Activated CD4-positive, alpha-beta T cell treated with anti-CD3 and anti-CD28 coated beads, Interleukin-2, amount 50 U/mL, for 1 hour (primary cell): Measurements from ENCODE around the gene HS3ST2.
"Not testable (repeated sequence)": the region's sequence is repeated elsewhere in the genome, so short reads cannot be mapped to it uniquely, and the experiment has no call there.

Experiments
- DNase-seq: peaks from one replicate; pipeline ENCODE4 v3.0.0-alpha.2; 2020

HS3ST2 gene

GRCh38 chr16:22885951-22886350 lies 72.0 kb downstream of the HS3ST2 start:
- no peak for DNase-seq

GRCh38 chr16:22886927-22887326 lies 73.0 kb downstream of the HS3ST2 start:
- no peak for DNase-seq

GRCh38 chr16:22887445-22887844 lies 73.5 kb downstream of the HS3ST2 start:
- DNase-seq, result no peak

- DNase-seq, result no peak
These were observed 74.8 kb downstream of the HS3ST2 start for GRCh38 chr16:22888791-22889190.

GRCh38 chr16:22890976-22891375 lies 77.0 kb downstream of the HS3ST2 start:
- no peak for DNase-seq

- no peak for DNase-seq
These were observed 83.2 kb downstream of the HS3ST2 start for GRCh38 chr16:22897184-22897583.

- no peak for DNase-seq
These were observed 84.2 kb downstream of the HS3ST2 start for GRCh38 chr16:22898131-22898530.

GRCh38 chr16:22898874-22899348 lies 84.9 kb downstream of the HS3ST2 start:
- DNase-seq, result peak; percentile 28

GRCh38 chr16:22899567-22899966 lies 85.6 kb downstream of the HS3ST2 start:
- DNase-seq, result not testable (repeated sequence)

GRCh38 chr16:22900863-22901262 lies 86.9 kb downstream of the HS3ST2 start:
- DNase-seq, result no peak

- no peak for DNase-seq
These were observed 87.6 kb downstream of the HS3ST2 start for GRCh38 chr16:22901563-22901962.

- DNase-seq, result no peak
These were observed 89.8 kb downstream of the HS3ST2 start for GRCh38 chr16:22903716-22904115.

- no peak for DNase-seq
These were observed 98.7 kb downstream of the HS3ST2 start for GRCh38 chr16:22912654-22913053.

- no peak for DNase-seq
These were observed 101.0 kb downstream of the HS3ST2 start for GRCh38 chr16:22915003-22915402.

GRCh38 chr16:22923491-22923890 lies 109.5 kb downstream of the HS3ST2 start:
- DNase-seq, result no peak

GRCh38 chr16:22924492-22924891 lies 110.5 kb downstream of the HS3ST2 start:
- no peak for DNase-seq

- no peak for DNase-seq
These were observed 112.3 kb downstream of the HS3ST2 start for GRCh38 chr16:22926105-22926751.

GRCh38 chr16:22927306-22927705 lies 113.3 kb downstream of the HS3ST2 start:
- no peak for DNase-seq

- no peak for DNase-seq
These were observed 115.0 kb downstream of the HS3ST2 start for GRCh38 chr16:22928882-22929435.

GRCh38 chr16:22929461-22929860 lies 115.5 kb downstream of the HS3ST2 start:
- DNase-seq, result no peak

GRCh38 chr16:22932032-22932771 lies 118.2 kb downstream of the HS3ST2 start:
- no peak for DNase-seq

GRCh38 chr16:22933173-22933572 lies 119.2 kb downstream of the HS3ST2 start:
- no peak for DNase-seq

- no peak for DNase-seq
These were observed 120.8 kb downstream of the HS3ST2 start for GRCh38 chr16:22934786-22935185.

- DNase-seq, result no peak
These were observed 123.2 kb downstream of the HS3ST2 start for GRCh38 chr16:22937169-22937568.
